Skeletal muscle tissue (tissue), 4 donors: ENCODE measurements around the gene MDM4. TPM values are rescaled to one million over a fixed set of nuclear protein-coding genes. Genes with fewer than 3 reads are reported as not detected.

Experiments used
- H3K27ac ChIP-seq: one replicate; pipeline ENCODE4 v1.7.0; 2013; ENCODE audit warnings: mild to moderate bottlenecking, low read depth, low read length, inconsistent platforms
- H3K27me3 ChIP-seq, 3 donors: one replicate each; pipeline ENCODE4 v1.7.0; 2013; ENCODE audit warnings: low read length in 3 of 3; ENCODE audit not compliant: control insufficient read depth in 3 of 3, insufficient read depth in 3 of 3
- H3K36me3 ChIP-seq, 3 donors: one replicate each; pipeline ENCODE4 v1.7.0; 2013; ENCODE audit warnings: low read length in 3 of 3; ENCODE audit not compliant: control insufficient read depth in 3 of 3, insufficient read depth in 3 of 3
- H3K4me1 ChIP-seq, 3 donors: one replicate each; pipeline ENCODE4 v1.7.0; 2013; ENCODE audit warnings: low read length in 3 of 3, mild to moderate bottlenecking in 3 of 3; ENCODE audit not compliant: control insufficient read depth in 3 of 3, insufficient read depth in 3 of 3
- H3K4me3 ChIP-seq, 3 donors: one replicate each; pipeline ENCODE4 v1.7.0; 2013; ENCODE audit warnings: low read length in 3 of 3
- H3K9ac ChIP-seq, 3 donors: one replicate each; pipeline ENCODE4 v1.7.0; 2013; ENCODE audit warnings: low read length in 3 of 3, mild to moderate bottlenecking in 3 of 3, moderate library complexity in 2 of 3, low read depth in 1 of 3
- H3K9me3 ChIP-seq, 3 donors: one replicate each; pipeline ENCODE4 v1.7.0; 2013; ENCODE audit warnings: low read length in 3 of 3; ENCODE audit not compliant: control insufficient read depth in 3 of 3
- total RNA-seq: library from RNA; depleted of rRNA; stranded (reverse); fragments of >200 nt; gene quantifications from one replicate; pipeline ENCODE4 v1.2.3, GENCODE V29; 2014
- donor health status: Osteomylitis.

Gene MDM4, protein sequence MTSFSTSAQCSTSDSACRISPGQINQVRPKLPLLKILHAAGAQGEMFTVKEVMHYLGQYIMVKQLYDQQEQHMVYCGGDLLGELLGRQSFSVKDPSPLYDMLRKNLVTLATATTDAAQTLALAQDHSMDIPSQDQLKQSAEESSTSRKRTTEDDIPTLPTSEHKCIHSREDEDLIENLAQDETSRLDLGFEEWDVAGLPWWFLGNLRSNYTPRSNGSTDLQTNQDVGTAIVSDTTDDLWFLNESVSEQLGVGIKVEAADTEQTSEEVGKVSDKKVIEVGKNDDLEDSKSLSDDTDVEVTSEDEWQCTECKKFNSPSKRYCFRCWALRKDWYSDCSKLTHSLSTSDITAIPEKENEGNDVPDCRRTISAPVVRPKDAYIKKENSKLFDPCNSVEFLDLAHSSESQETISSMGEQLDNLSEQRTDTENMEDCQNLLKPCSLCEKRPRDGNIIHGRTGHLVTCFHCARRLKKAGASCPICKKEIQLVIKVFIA
- 56.9 TPM for total RNA-seq

DNA sequence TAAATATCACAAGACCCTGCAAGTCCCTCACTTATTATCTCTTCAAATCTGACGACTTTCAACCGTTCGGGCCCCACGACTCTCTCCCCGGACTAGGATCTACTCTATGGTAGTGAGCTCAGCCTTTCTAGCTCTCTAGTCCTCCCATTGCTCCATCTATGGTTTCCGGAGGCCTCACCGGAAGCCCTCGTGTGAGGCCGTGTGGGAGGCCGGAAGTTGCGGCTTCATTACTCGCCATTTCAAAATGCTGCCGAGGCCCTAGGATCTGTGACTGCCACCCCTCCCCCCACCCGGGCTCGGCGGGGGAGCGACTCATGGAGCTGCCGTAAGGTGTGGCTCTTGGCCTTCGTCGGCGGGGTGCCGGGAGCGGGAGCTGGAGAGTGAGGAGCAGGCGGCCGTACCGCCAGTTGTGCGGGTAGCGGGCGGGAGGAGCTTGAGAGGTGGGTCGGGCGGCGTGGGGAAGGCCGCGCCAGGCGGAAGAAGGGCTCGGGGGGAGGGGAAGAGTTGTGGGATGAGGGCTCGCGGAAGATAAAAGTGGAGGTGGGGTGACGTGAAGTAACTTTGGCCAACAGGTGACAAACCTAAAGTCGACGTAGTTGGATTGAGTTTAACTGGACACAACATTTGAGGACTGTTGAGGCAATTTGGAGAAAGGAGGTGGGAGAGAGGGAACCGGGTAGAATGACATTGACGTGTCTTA is at the start of gene MDM4:
TSS of gene MDM4 (plus strand) at position 227 of the 700 bp plus-strand sequence. CDS start 9,113 bp downstream, outside the sequence.
- H3K27me3 ChIP-seq, result no peaks in the 10 kb centered on the region
- H3K4me1 ChIP-seq, result peaks cover 23 to 26% (median 26%) of the 10 kb centered on the region in 3 donors
- peak within 1 kb of the TSS; percentile 89 to 96 (median 95) for H3K9ac ChIP-seq
- peak within 1 kb of the TSS; percentile 89 to 98 (median 91) for H3K4me3 ChIP-seq
- H3K9me3 ChIP-seq, result no peaks in the 10 kb centered on the region
- peak within 1 kb of the TSS; percentile 98 for H3K27ac ChIP-seq
- peaks cover 5 to 9% (median 8%) of the 10 kb centered on the region in 3 donors for H3K36me3 ChIP-seq

DNA sequence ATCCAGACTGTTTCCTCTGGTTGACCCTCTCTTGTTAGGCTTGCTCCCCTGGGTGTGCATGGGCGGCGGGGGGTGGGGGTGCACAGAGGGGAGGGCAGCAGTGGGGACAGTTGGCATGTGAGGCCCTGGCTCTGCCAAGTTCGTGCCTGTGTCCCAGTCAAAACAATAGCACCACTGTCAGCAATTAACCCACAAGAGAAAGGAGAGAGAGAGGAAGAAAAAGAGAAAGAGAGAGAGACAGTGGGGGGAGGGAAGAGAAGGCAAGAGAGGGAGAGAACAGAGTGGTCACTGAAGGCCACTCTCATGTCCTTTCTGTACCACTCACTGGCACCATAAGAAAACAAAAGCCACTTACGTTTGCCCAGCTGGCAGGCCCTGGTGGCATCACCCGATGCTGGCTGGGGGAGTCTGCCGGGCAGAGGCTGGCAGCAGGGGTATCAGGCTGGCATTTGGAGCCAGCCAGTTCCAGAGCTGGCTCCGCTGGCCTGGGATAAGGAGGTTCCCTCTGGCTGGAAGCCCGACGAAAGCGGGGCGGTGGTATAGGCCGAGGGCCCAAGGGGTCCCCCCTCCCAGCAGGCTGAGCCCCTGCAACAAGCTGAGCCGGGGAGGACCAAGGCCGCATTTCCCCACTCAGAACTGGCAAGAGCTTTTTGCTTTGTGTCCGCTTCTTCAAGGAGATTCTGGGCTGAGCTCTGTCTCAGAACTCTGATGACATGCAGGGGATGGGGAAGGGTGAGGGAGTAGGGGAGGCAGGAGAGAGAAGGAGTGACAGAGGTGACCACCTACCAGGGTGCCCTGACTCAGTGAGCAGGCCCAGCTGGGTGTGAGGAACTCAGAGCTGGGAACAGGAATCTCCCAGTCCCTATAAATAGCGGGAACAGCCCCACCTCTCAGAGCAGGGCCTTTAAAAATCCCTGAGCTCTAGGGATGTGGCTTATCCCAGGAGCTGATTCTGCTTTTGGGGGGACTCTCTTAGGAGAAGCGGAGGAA is 49.5 kb upstream of the MDM4 start:
- peak overlapping the region; percentile 91 for H3K27ac ChIP-seq
- no peaks in the 10 kb centered on the region for H3K9me3 ChIP-seq
- peaks cover 15 to 27% (median 17%) of the 10 kb centered on the region in 3 donors for H3K36me3 ChIP-seq
- peak overlapping the region; percentile 41 to 71 (median 64) for H3K4me3 ChIP-seq
- H3K9ac ChIP-seq, result peak overlapping the region; percentile 72 to 89 (median 86)
- H3K27me3 ChIP-seq, result no peaks in the 10 kb centered on the region
- peaks cover 56 to 73% (median 64%) of the 10 kb centered on the region in 3 donors for H3K4me1 ChIP-seq

DNA sequence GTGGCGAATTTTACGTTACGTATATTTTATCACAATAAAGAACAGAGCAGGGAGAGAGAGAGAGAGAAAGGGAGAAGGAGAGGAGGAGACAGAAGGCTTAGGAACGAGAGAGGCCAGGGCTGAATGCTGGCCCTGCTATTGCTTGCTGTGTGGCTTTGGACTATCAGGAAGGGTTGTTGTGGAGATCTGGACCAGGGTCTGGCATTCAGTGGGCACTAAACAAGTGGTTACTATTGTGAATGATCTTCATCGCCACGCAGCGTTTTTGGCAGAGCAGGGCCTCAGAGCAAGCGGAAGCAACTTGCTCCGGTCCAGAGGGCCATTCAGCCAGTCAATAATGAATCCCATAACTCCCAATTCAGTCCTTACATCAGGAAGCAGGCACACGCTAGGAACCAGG is 48.0 kb upstream of the MDM4 start:
- Histone ChIP-seq H3K9me3 (no peaks in the 10 kb centered on the region), H3K36me3 (peaks cover 10 to 15% (median 11%) of the 10 kb centered on the region in 3 donors), H3K4me3 (no peak overlapping the region), H3K27ac (no peak overlapping the region), H3K27me3 (no peaks in the 10 kb centered on the region), H3K4me1 (peaks cover 50 to 64% (median 55%) of the 10 kb centered on the region in 3 donors), H3K9ac (peak overlapping the region in 1 of 3 donors; percentile 10)

DNA sequence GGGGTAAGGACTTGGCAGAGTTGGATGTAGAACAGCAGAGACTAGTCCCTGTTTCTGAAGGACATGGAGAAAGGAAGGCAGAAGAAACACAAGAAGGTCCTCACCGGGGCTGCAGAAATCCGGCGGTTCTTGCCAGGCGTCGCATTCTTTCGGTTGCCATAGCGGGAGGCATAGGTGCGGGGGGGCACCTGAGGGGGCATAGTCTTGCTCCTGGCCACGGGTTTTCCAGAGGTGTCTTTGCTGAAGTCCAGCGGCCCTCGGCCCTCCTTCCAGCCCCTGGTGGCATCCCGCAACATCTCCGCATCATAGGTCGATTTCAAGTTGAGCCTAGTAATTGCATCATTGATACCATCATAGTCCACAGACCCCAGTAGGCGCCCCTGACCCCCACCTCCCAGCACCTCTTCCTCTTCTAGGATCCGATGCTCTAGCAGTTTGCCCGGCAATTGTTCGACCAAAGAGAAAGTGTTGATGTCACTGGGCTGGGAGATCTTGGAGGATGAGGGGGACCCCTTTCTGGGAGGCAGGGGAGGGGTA is 47.4 kb upstream of the MDM4 start:
- Histone ChIP-seq H3K9ac (no peak overlapping the region), H3K36me3 (peaks cover 4 to 11% (median 7%) of the 10 kb centered on the region in 3 donors), H3K27me3 (no peaks in the 10 kb centered on the region), H3K4me3 (no peak overlapping the region), H3K27ac (no peak overlapping the region), H3K4me1 (peaks cover 44 to 59% (median 50%) of the 10 kb centered on the region in 3 donors), H3K9me3 (no peaks in the 10 kb centered on the region)

DNA sequence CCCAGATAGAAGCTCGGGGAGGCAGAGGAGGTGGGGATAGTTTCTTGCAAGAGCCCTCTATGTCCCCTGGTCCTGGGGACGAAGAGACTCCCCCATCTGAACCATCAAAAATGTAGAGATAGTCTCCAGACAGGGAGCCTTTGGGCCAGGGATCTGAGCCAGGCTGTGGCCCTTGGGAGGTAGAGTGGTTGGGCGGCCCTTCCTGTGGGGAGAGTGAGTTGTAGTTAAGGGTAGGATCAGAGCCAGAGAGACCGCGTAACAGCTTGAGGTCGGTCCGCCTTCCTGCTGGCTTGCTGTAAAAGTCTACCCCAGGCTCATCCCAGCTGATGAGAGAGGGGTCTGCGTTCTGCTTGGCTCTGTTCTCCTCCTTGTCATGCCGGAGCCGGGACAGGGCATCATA is 46.9 kb upstream of the MDM4 start:
- Histone ChIP-seq H3K9me3 (no peaks in the 10 kb centered on the region), H3K9ac (no peak overlapping the region), H3K4me1 (peaks cover 42 to 55% (median 47%) of the 10 kb centered on the region in 3 donors), H3K36me3 (peaks cover 0 to 8% (median 3%) of the 10 kb centered on the region in 3 donors), H3K27me3 (no peaks in the 10 kb centered on the region), H3K4me3 (peak overlapping the region in 1 of 3 donors; percentile 22), H3K27ac (no peak overlapping the region)

DNA sequence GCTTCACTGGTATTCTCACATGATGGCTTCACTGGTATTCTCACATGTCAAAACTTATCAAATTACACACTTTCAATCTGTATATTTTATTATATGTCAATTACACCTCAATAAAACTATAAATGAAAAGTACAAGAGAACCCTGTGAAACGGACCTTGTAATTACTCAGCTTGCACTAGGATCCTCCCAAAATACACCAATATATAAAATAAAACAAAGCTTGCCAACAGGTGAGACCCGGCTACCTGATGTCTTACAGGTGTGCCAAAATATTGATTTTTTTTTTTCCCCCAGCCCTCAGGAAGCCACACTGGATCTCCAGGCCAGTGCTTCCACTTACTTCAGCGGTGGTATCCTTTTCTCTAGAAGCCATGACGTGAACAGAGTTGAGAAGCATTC is 44.5 kb upstream of the MDM4 start:
- Histone ChIP-seq H3K36me3 (peaks cover 0 to 7% (median 2%) of the 10 kb centered on the region in 3 donors), H3K9me3 (no peaks in the 10 kb centered on the region), H3K4me3 (no peak overlapping the region), H3K4me1 (peaks cover 39 to 49% (median 48%) of the 10 kb centered on the region in 3 donors), H3K27me3 (no peaks in the 10 kb centered on the region), H3K9ac (no peak overlapping the region), H3K27ac (no peak overlapping the region)

DNA sequence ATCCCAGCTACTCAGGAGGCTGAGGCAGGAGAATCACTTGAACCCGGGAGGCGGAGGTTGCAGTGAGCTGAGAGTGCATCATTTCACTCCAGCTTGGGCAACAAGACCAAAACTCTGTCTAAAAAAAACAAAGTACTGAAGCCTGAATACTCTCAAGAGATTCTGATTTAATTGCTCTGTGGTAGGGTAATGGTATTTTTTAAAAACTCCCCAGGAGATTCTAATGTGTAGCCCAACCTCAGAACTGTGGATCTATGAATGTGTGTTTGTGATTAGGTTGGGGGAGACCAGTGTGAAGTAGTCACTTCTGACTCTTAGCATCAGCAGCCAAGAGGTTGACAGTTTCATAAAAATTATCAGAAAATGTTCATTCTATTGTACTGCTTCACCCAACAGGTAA is 43.5 kb upstream of the MDM4 start:
- H3K27ac ChIP-seq, result no peak overlapping the region
- peaks cover 41 to 50% (median 48%) of the 10 kb centered on the region in 3 donors for H3K4me1 ChIP-seq
- no peak overlapping the region for H3K4me3 ChIP-seq
- no peaks in the 10 kb centered on the region for H3K27me3 ChIP-seq
- H3K9ac ChIP-seq, result no peak overlapping the region
- peaks cover 0 to 7% (median 2%) of the 10 kb centered on the region in 3 donors for H3K36me3 ChIP-seq
- no peaks in the 10 kb centered on the region for H3K9me3 ChIP-seq

DNA sequence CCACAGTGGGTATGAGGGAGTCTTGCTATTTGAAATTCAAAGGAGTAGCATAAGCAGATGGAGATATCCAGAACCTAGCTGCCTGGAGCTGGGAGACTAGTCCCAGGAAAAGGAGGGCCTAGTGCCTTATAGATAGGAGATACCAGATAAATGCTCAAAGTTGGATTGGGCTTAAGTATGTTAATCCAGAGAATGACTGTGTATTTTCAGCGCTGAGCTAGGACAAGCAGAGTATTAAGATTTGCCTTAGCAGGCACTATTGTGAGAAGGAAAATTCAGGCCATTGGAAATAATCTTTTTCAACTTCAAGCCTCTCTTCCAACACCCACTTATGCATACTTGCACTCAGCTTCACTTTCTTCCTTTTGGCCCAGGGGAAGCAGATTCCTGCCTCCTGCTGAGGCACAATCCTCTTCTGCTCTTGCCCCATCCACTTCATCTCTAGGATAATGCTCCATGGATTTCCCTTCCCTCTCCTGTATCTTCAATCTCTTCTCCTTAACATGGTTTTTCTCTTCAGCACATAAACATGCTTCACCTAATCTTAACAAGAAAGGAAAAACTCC is 42.7 kb upstream of the MDM4 start:
- H3K4me1 ChIP-seq, result peaks cover 43 to 50% (median 49%) of the 10 kb centered on the region in 3 donors
- H3K27me3 ChIP-seq, result no peaks in the 10 kb centered on the region
- peaks cover 0 to 7% (median 2%) of the 10 kb centered on the region in 3 donors for H3K36me3 ChIP-seq
- H3K27ac ChIP-seq, result no peak overlapping the region
- H3K9me3 ChIP-seq, result no peaks in the 10 kb centered on the region
- H3K9ac ChIP-seq, result no peak overlapping the region
- no peak overlapping the region for H3K4me3 ChIP-seq
